H1 (cell line): ENCODE data around the gene CXCL12.

Experiments used
- BACH1 ChIP-seq: IDR thresholded peaks from 2 replicates; pipeline ENCODE4 v1.6.1; 2012; ENCODE audit warnings: low read length, improper control_type of control experiment
- CEBPB ChIP-seq: IDR thresholded peaks from 2 replicates; pipeline ENCODE4 v1.6.1; 2012; ENCODE audit warnings: low read depth, low read length
- CREB1 ChIP-seq: IDR thresholded peaks from 2 replicates; pipeline ENCODE4 v1.6.1; 2012; ENCODE audit warnings: inconsistent platforms
- EZH2 ChIP-seq: fragments of 200-600 bp; sonication (generic); IDR thresholded peaks from 2 replicates; pipeline ENCODE4 v1.7.1; 2012; ENCODE audit warnings: low read depth, mild to moderate bottlenecking, moderate library complexity, low read length, inconsistent platforms; ENCODE audit not compliant: severe bottlenecking
- HDAC2 ChIP-seq, 2 experiments: fragments of 300-600 bp in 1 of 2; sonication (generic) in 1 of 2; IDR thresholded peaks; 2 replicates each; pipeline ENCODE4 v1.6.1; 2011 to 2012; ENCODE audit warnings: low read depth in 2 of 2, low read length in 2 of 2, mild to moderate bottlenecking in 2 of 2, moderate library complexity in 2 of 2, borderline replicate concordance in 1 of 2, inconsistent platforms in 1 of 2
- NRF1 ChIP-seq: IDR thresholded peaks from 2 replicates; pipeline ENCODE4 v1.6.1; 2011; ENCODE audit warnings: mild to moderate bottlenecking, low read depth, low read length, improper control_type of control experiment
- POLR2A ChIP-seq, 2 experiments: IDR thresholded peaks; 1 replicate in 1 of 2; 2 replicates in 1 of 2; pipeline ENCODE4 v1.6.1; 2011; ENCODE audit warnings: low read depth in 2 of 2, low read length in 2 of 2, mild to moderate bottlenecking in 2 of 2; ENCODE audit errors: control extremely low read depth in 1 of 2
- RFX5 ChIP-seq: IDR thresholded peaks from 2 replicates; pipeline ENCODE4 v1.6.1; 2011; ENCODE audit warnings: low read depth, low read length, improper control_type of control experiment, borderline replicate concordance
- SRF ChIP-seq: IDR thresholded peaks from 2 replicates; pipeline ENCODE4 v1.6.1; 2011; ENCODE audit warnings: mild to moderate bottlenecking, low read depth, low read length, moderate library complexity
- YY1 ChIP-seq: IDR thresholded peaks from 2 replicates; pipeline ENCODE4 v1.6.1; 2011; ENCODE audit warnings: low read depth, mild to moderate bottlenecking, low read length
- ZNF274 ChIP-seq: IDR thresholded peaks from 2 replicates; pipeline ENCODE4 v1.7.0; 2012; ENCODE audit warnings: low read length, borderline replicate concordance; ENCODE audit errors: extremely low read depth
- TF ChIP-seq, protein P1 (sequence below), 3 experiments: IDR thresholded peaks; 1 replicate in 2 of 3; 2 replicates in 1 of 3; pipeline versions ENCODE4 v1.5.1 to v1.6.1; 2011; ENCODE audit warnings: low read length in 3 of 3, mild to moderate bottlenecking in 3 of 3, inconsistent platforms in 2 of 3, low read depth in 1 of 3, moderate library complexity in 1 of 3; ENCODE audit not compliant: insufficient read depth in 1 of 3; ENCODE audit errors: control extremely low read depth in 1 of 3

DNA sequence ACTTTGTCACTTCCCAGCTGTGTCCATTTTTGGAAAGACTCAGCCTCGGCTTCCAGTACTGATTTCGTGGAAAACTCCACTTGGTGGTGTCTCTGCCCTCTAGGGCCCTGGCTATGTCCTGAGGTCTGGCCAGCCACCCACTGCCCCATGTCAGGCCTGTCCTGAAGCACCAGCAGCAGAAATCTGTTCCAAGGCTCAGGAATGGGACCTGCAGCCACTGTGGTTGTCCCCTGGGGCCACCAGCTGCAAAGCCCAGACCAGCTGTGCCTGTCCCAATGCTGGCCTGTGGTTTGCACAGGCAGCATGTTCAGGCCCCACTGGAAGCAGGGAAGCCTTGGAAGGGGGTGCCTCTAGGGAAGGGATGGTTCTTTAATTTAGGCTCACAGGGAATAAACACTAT lies 21.2 kb downstream of the CXCL12 start:
- TF ChIP-seq, protein P1, sequence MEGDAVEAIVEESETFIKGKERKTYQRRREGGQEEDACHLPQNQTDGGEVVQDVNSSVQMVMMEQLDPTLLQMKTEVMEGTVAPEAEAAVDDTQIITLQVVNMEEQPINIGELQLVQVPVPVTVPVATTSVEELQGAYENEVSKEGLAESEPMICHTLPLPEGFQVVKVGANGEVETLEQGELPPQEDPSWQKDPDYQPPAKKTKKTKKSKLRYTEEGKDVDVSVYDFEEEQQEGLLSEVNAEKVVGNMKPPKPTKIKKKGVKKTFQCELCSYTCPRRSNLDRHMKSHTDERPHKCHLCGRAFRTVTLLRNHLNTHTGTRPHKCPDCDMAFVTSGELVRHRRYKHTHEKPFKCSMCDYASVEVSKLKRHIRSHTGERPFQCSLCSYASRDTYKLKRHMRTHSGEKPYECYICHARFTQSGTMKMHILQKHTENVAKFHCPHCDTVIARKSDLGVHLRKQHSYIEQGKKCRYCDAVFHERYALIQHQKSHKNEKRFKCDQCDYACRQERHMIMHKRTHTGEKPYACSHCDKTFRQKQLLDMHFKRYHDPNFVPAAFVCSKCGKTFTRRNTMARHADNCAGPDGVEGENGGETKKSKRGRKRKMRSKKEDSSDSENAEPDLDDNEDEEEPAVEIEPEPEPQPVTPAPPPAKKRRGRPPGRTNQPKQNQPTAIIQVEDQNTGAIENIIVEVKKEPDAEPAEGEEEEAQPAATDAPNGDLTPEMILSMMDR (IDR thresholded peaks at IDR 0.05; ENCODE audit: control extremely low read depth in 1 of 3, insufficient read depth in 1 of 3, low read depth in 1 of 3, low read length in 3 of 3), result no peak
- no peak for TF ChIP-seq RFX5
- no peak for TF ChIP-seq POLR2A (IDR thresholded peaks at IDR 0.05; ENCODE audit: control extremely low read depth in 1 of 2, low read depth in 2 of 2, low read length in 2 of 2)
- no peak for TF ChIP-seq CEBPB
- no peak for TF ChIP-seq NRF1
- TF ChIP-seq SRF, result no peak
- no peak for TF ChIP-seq ZNF274
- TF ChIP-seq BACH1, result no peak
- no peak for TF ChIP-seq HDAC2 (IDR thresholded peaks at IDR 0.05; ENCODE audit: borderline replicate concordance in 1 of 2, low read depth in 2 of 2, low read length in 2 of 2)
- TF ChIP-seq CREB1, result no peak
- TF ChIP-seq YY1, result no peak
- TF ChIP-seq EZH2, result no peak
